Spleen (tissue), 11 donors: Measurements from ENCODE around the gene MEIOSIN. TPM values are rescaled to one million over a fixed set of nuclear protein-coding genes. Genes with fewer than 3 reads are reported as not detected.
"Not testable (repeated sequence)": the region's sequence is repeated elsewhere in the genome, so short reads cannot be mapped to it uniquely, and the experiment has no call there.

Experiments used
- DNase-seq: peaks from one replicate; pipeline ENCODE4 v3.0.0-alpha.2; 2020
- H3K27ac ChIP-seq, 8 donors: fragments of 200-600 bp; sonication (generic) in 7 of 8; 1 replicate in 4 of 8; 2 replicates in 4 of 8; pipeline versions ENCODE4 v1.5.0 to v1.8.0; 2016 to 2021; ENCODE audit warnings: inconsistent platforms in 4 of 8, mild to moderate bottlenecking in 4 of 8, moderate library complexity in 1 of 8
- H3K27me3 ChIP-seq, 7 donors: fragments of 200-600 bp; sonication (generic) in 6 of 7; replicated peaks in 1 of 7; 1 replicate in 4 of 7; 2 replicates in 3 of 7; pipeline versions ENCODE4 v1.5.0 to v1.8.0; 2016 to 2021; ENCODE audit warnings: inconsistent platforms in 3 of 7, mild to moderate bottlenecking in 1 of 7
- H3K36me3 ChIP-seq, 6 donors: fragments of 200-600 bp; sonication (generic) in 5 of 6; 1 replicate in 4 of 6; 2 replicates in 2 of 6; pipeline versions ENCODE4 v1.5.0 to v1.8.0; 2016 to 2021; ENCODE audit warnings: inconsistent platforms in 2 of 6
- H3K4me1 ChIP-seq, 6 donors: fragments of 200-600 bp; sonication (generic) in 5 of 6; 1 replicate in 3 of 6; 2 replicates in 3 of 6; pipeline versions ENCODE4 v1.5.0 to v1.8.0; 2016 to 2021; ENCODE audit warnings: inconsistent platforms in 3 of 6
- H3K4me3 ChIP-seq, 8 donors: fragments of 200-600 bp; sonication (generic) in 7 of 8; 1 replicate in 4 of 8; 2 replicates in 4 of 8; pipeline versions ENCODE4 v1.5.0 to v1.8.0; 2016 to 2021; ENCODE audit warnings: inconsistent platforms in 4 of 8, mild to moderate bottlenecking in 4 of 8, moderate library complexity in 2 of 8
- H3K9me3 ChIP-seq, 8 donors: fragments of 200-600 bp; sonication (generic) in 7 of 8; 1 replicate in 4 of 8; 2 replicates in 4 of 8; pipeline versions ENCODE4 v1.5.0 to v1.8.0; 2016 to 2021; ENCODE audit warnings: inconsistent platforms in 4 of 8
- POLR2A ChIP-seq, 3 donors: fragments of 450-650 bp; IDR thresholded peaks; one replicate each; pipeline ENCODE4 v1.5.1; 2017; ENCODE audit warnings: antibody characterized with exemption in 3 of 3, mild to moderate bottlenecking in 1 of 3
- POLR2AphosphoS5 ChIP-seq, 3 donors: sonication (generic); formaldehyde crosslinking; IDR thresholded peaks; one replicate each; pipeline ENCODE4 v1.5.1; 2017; ENCODE audit warnings: antibody characterized with exemption in 3 of 3
- WGBS, 5 donors: extraction: QIAGEN DNeasy Blood & Tissue Kit in 3 of 5; methylation state at CpG; one replicate each; pipeline versions ENCODE4 v1.1.5 to v1.1.7; 2013 to 2018; 5-methylcytosine and 5-hydroxymethylcytosine counted together
- intact Hi-C: fragments of 100-400 bp; cut with DNase I; formaldehyde crosslinking; loops from one replicate; pipeline ENCODE4 v1.15.0; 2023; ENCODE audit warnings: low total_unique reads
- polyA plus RNA-seq, 3 donors: library from polyadenylated mRNA; stranded (reverse); fragments of 200-250 nt; gene quantifications; one replicate each; pipeline ENCODE4 v1.2.1, GENCODE V29; 2013
- total RNA-seq, 7 donors: library from RNA; depleted of rRNA in 3 of 7; stranded (reverse); fragments of >200 nt in 3 of 7; fragmentation: NEBNext Ultra II Directional in 4 of 7; extraction: Animal tissue kit (Norgen Biotek cat#: 25700) in 4 of 7; gene quantifications; one replicate each; pipeline versions ENCODE4 v1.1.0 to v1.2.1, GENCODE V29; 2016 to 2021
- TF ChIP-seq, protein P1 (sequence below), 11 experiments: fragments of 200-600 bp in 7 of 11; fragments of 450-650 bp in 4 of 11; sonication (generic) in 4 of 11; IDR thresholded peaks in 8 of 11; conservative IDR thresholded peaks in 3 of 11; 1 replicate in 7 of 11; 2 replicates in 4 of 11; pipeline versions ENCODE4 v1.4.0 to v1.8.0; 2016 to 2021; ENCODE audit warnings: antibody characterized with exemption in 11 of 11, inconsistent platforms in 4 of 11, mild to moderate bottlenecking in 1 of 11
- donor health status: healthy with polysubstance abuse.
- donor health status: DM: no; HTN: no; CAD: no; lungs with moderate emphysema.
- donor health status: DM: no; HTN: no; CAD: no.
- donor health status: Bipolar disorder and iron deficiency.
- donor health status: healthy.
- donor health status: DM: no; HTN: no; CAD: no.
- donor health status: DM: yes; HTN: yes; CAD: no.

The MEIOSIN gene
- total and polyA plus RNA-seq, 10 donors: 0.02 TPM; not detected in 9

DNA sequence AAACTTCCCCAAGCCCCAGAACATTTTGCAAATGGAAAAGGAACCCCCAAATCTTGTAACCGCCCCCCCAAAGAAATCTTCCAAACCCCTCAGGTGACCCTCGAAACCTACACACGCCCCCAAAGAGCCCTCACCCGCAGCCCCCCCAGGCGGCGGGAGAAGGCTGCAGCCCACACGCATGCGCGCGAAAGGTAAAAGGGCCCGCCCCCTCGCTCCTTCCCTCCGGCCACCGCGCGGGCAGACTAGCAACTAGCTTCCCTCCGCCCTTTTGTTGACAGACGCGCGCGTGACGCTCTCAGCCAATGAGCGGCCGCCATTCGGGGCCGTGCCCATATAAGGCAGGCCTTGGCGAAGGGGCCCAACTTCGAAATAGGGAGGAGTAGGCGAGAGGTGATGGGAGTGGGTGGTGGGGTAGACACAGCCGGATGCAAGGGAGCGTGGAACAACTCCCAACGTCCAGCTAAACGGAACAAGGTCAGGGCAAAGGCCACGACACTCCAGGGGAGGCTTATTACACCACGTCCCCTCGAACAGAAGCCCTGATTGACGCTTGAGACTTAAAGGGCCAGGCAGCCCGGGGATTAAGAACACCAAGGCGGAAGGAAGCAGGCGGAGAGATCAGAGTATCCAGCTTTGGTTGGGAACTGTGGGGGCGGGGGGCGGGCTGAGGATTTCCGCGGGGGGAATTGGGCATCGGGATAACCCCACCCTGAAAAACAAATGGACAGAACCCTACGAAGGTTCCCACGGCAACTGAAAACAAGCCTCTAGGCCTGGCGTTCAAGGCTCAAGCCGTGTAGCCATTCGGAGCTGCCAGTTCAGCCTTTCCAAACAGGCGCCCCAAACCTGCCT is 15.9 kb upstream of the MEIOSIN start:
- H3K36me3 ChIP-seq: peaks cover 0 to 45% (median 17%) of the 10 kb centered on the region in 6 donors
- H3K4me1 ChIP-seq: peaks cover 6 to 59% (median 30%) of the 10 kb centered on the region in 6 donors
- H3K27ac ChIP-seq: peak overlapping the region; percentile 86 to 97 (median 94)
- intact Hi-C loops: no loop called here
- H3K4me3 ChIP-seq: peak overlapping the region; percentile 47 to 82 (median 55)
- DNase-seq: peak; percentile 99
- 0 to 1% (median 1%) methylated on average over 41 to 51 of the region's 51 CpGs for WGBS, 5 donors
- TF ChIP-seq POLR2AphosphoS5 (IDR thresholded peaks at IDR 0.05) (peak; percentile 94 to 98 (median 95)), POLR2A (IDR thresholded peaks at IDR 0.05) (no peak)
- TF ChIP-seq, protein P1, sequence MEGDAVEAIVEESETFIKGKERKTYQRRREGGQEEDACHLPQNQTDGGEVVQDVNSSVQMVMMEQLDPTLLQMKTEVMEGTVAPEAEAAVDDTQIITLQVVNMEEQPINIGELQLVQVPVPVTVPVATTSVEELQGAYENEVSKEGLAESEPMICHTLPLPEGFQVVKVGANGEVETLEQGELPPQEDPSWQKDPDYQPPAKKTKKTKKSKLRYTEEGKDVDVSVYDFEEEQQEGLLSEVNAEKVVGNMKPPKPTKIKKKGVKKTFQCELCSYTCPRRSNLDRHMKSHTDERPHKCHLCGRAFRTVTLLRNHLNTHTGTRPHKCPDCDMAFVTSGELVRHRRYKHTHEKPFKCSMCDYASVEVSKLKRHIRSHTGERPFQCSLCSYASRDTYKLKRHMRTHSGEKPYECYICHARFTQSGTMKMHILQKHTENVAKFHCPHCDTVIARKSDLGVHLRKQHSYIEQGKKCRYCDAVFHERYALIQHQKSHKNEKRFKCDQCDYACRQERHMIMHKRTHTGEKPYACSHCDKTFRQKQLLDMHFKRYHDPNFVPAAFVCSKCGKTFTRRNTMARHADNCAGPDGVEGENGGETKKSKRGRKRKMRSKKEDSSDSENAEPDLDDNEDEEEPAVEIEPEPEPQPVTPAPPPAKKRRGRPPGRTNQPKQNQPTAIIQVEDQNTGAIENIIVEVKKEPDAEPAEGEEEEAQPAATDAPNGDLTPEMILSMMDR (IDR thresholded peaks at IDR 0.05 in 8 of 11, conservative IDR thresholded peaks at IDR 0.05 in 3 of 11): peak in 7 of 11 experiments; percentile 24 to 67 (median 47)
- H3K27me3 ChIP-seq: no peaks in the 10 kb centered on the region
- no peaks in the 10 kb centered on the region for H3K9me3 ChIP-seq

DNA sequence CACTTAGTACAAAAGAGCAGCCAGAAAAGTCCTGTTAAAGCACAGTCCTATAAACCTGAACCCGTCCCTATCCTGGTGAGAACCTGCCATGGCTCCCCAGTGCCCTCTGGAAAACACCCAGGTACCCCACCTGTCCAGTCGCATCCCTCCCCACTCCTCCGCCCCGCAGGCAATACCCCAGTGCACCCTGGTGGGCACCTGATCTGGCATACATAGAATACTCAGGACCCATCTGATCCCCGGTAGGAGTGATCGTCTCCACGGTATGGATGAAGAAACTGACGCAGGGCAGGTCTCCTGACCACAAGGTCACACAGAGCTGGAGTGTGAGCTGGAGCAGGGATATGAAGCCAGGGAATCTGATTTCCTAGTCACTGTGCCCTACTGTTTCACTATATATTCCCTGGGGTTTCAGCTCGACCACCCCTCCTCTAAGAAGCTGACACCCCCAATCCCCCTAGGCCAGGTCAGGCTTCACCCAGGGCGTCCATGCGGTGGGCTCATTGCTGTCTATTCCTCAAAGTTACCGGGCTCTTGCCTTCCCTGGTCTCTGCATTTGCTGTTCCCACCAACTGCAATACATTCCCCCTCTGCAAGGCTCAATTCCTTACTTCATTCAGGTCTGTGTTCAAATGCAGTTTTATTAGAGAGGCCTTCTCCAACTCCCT is 15.1 kb upstream of the MEIOSIN start:
- intact Hi-C loops: no loop called here
- 58 to 73% (median 68%) methylated on average over 8 to 12 of the region's 12 CpGs for WGBS, 5 donors
- H3K36me3 ChIP-seq: peaks cover 0 to 45% (median 14%) of the 10 kb centered on the region in 6 donors
- H3K9me3 ChIP-seq: no peaks in the 10 kb centered on the region
- no peaks in the 10 kb centered on the region for H3K27me3 ChIP-seq
- H3K27ac ChIP-seq: peak overlapping the region; percentile 86 to 97 (median 94)
- DNase-seq: peak; percentile 83
- H3K4me3 ChIP-seq: peak overlapping the region; percentile 21 to 82 (median 55)
- peaks cover 6 to 65% (median 31%) of the 10 kb centered on the region in 6 donors for H3K4me1 ChIP-seq
- TF ChIP-seq POLR2AphosphoS5 (IDR thresholded peaks at IDR 0.05) (no peak), POLR2A (IDR thresholded peaks at IDR 0.05) (no peak)
- TF ChIP-seq, protein P1 (IDR thresholded peaks at IDR 0.05 in 8 of 11, conservative IDR thresholded peaks at IDR 0.05 in 3 of 11): no peak

DNA sequence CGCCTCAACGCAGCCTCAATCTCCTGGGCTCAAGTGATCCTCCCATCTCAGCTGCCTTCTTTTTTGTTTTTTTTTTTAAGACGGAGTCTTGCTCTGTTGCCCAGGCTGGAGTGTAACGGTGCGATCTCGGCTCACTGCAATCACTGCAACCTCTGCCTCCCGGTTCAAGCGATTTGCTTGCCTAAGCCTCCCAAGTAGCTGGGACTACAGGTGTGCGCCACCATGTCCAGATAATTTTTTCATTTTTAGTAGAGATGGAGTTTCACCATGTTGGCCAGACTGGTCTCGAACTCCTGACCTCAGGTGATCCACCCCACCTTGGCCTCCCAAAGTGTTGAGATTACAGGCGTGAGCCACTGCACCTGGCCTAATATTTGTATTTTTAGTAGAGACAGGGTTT is 13.2 kb upstream of the MEIOSIN start:
- Histone ChIP-seq H3K4me1 (peaks cover 6 to 61% (median 27%) of the 10 kb centered on the region in 6 donors), H3K36me3 (peaks cover 0 to 54% (median 13%) of the 10 kb centered on the region in 6 donors)
- H3K9me3 ChIP-seq, DNase-seq, H3K27me3 ChIP-seq, H3K4me3 ChIP-seq, H3K27ac ChIP-seq, intact Hi-C loops: not testable (repeated sequence)
- WGBS, 5 donors: 96 to 98% (median 97%) methylated on average over 11 of the region's 11 CpGs

DNA sequence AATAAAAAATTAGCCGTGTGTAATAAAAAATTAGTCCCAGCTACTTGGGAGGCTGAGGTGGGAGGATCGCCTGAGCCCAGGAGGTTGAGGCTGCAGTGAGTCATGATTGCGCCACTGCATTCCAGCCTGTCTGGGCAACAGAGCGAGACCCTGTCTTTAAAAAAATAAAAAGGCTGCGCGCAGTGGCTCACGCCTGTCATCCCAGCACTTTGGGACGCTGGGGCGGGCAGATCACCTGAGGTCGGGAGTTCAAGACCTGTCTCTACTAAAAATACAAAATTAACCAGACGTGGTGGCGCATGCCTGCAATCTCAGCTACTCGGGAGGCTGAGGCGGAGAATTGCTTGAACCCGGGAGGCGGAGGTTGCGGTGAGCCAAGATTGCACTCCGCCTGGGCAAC is 4.6 kb upstream of the MEIOSIN start:
- H3K27ac ChIP-seq, H3K4me3 ChIP-seq, H3K9me3 ChIP-seq, intact Hi-C loops, H3K27me3 ChIP-seq, DNase-seq: not testable (repeated sequence)
- H3K36me3 ChIP-seq: peaks cover 0 to 19% (median 0%) of the 10 kb centered on the region in 6 donors
- H3K4me1 ChIP-seq: peaks cover 14 to 63% (median 27%) of the 10 kb centered on the region in 6 donors
- 93 to 97% (median 96%) methylated on average over 18 of the region's 18 CpGs for WGBS, 5 donors
